ENCODE data around the gene RPS14.

DNA sequence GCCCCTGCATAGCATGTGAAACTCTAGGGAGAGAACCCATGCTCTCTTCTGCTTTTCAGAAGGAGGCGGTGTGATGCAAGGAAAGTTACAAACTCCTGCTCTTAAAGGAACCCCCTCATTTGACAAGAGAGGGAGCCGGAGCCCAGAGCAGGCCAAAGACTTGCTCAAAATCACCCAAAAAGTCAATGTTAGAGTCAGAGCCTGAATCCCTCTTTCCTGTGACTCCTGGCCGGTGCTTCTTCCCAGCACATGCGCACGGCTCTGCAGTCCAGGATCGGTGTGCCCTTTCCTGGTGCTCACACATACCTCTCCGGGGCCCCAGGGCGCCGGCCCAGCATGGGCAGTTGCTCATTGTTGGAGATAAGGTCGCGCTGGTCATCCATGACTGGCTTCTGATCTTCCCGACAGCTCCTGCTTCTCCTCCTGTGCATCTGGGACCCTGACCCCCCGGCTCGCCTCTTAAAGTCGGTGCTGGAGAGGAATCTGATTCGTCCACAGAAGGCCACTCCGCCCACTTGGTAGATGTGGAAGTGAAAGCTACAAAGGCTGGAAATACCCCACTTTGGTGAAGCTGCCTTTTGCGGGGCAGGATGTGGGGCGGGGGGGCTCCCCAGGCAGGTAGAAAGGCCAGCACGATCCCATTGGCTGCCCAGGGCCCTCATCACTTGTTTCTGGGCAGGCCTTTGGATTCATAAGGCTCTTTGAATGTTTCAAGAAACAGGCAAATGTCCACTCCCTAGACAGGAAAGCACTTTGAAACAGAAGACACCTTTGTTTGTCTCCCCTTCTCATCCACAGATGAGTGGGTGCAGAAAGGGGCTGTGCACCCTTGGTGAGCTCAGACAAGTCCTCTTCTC, 37.0 kb downstream of the RPS14 start, which contains the start of gene CD74:
- no peak for TF ChIP-seq POLR2AphosphoS5 (IDR thresholded peaks at IDR 0.05; ENCODE audit: low read depth, low read length)
- TF ChIP-seq, protein P1, sequence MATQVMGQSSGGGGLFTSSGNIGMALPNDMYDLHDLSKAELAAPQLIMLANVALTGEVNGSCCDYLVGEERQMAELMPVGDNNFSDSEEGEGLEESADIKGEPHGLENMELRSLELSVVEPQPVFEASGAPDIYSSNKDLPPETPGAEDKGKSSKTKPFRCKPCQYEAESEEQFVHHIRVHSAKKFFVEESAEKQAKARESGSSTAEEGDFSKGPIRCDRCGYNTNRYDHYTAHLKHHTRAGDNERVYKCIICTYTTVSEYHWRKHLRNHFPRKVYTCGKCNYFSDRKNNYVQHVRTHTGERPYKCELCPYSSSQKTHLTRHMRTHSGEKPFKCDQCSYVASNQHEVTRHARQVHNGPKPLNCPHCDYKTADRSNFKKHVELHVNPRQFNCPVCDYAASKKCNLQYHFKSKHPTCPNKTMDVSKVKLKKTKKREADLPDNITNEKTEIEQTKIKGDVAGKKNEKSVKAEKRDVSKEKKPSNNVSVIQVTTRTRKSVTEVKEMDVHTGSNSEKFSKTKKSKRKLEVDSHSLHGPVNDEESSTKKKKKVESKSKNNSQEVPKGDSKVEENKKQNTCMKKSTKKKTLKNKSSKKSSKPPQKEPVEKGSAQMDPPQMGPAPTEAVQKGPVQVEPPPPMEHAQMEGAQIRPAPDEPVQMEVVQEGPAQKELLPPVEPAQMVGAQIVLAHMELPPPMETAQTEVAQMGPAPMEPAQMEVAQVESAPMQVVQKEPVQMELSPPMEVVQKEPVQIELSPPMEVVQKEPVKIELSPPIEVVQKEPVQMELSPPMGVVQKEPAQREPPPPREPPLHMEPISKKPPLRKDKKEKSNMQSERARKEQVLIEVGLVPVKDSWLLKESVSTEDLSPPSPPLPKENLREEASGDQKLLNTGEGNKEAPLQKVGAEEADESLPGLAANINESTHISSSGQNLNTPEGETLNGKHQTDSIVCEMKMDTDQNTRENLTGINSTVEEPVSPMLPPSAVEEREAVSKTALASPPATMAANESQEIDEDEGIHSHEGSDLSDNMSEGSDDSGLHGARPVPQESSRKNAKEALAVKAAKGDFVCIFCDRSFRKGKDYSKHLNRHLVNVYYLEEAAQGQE (IDR thresholded peaks at IDR 0.05; ENCODE audit: insufficient read depth in 1 of 2, low read depth in 2 of 2, low read length in 2 of 2) = no peak
- no peak for TF ChIP-seq TAF1 (IDR thresholded peaks at IDR 0.05; ENCODE audit: borderline replicate concordance, insufficient read depth, low read length)
- TF ChIP-seq SIN3A (IDR thresholded peaks at IDR 0.05; ENCODE audit: borderline replicate concordance, insufficient read depth, low read length) = no peak
